Esophagus squamous epithelium (tissue), 5 donors: ENCODE data around the gene TOGARAM2. TPM values are rescaled to one million over a fixed set of nuclear protein-coding genes. Genes with fewer than 3 reads are reported as not detected.

ENCODE experiments used
- DNase-seq: peaks from one replicate; lab custom pipeline; 2025; lab: John Stamatoyannopoulos, UW
- H3K27ac ChIP-seq, 4 donors: fragments of 200-600 bp; sonication (generic); one replicate each; pipeline ENCODE4 v1.5.1; 2016 to 2019; ENCODE audit warnings: mild to moderate bottlenecking in 1 of 4
- H3K27me3 ChIP-seq, 4 donors: fragments of 200-600 bp; sonication (generic); 1 replicate in 3 of 4; 2 replicates in 1 of 4; pipeline versions ENCODE4 v1.5.1 to v1.6.0; 2017 to 2021; ENCODE audit warnings: antibody characterized with exemption in 1 of 4
- H3K36me3 ChIP-seq, 3 donors: fragments of 200-600 bp; sonication (generic); one replicate each; pipeline ENCODE4 v1.5.1; 2016 to 2019
- H3K4me1 ChIP-seq, 3 donors: fragments of 200-600 bp; sonication (generic); one replicate each; pipeline ENCODE4 v1.5.1; 2017 to 2019
- H3K4me3 ChIP-seq, 4 donors: fragments of 200-600 bp; sonication (generic); 1 replicate in 3 of 4; 2 replicates in 1 of 4; pipeline ENCODE4 v1.5.1; 2016 to 2019; ENCODE audit warnings: mild to moderate bottlenecking in 2 of 4, moderate library complexity in 1 of 4
- H3K9me3 ChIP-seq, 3 donors: fragments of 200-600 bp; sonication (generic); one replicate each; pipeline ENCODE4 v1.5.1; 2016 to 2019
- CTCF ChIP-seq, 6 experiments: fragments of 450-650 bp in 4 of 6; fragments of 200-600 bp in 2 of 6; sonication (generic) in 2 of 6; IDR thresholded peaks; one replicate each; pipeline ENCODE4 v1.5.1; 2016 to 2019; ENCODE audit warnings: antibody characterized with exemption in 6 of 6, mild to moderate bottlenecking in 4 of 6, moderate library complexity in 4 of 6
- POLR2A ChIP-seq, 4 donors: fragments of 450-650 bp; IDR thresholded peaks; one replicate each; pipeline ENCODE4 v1.6.1; 2017; ENCODE audit warnings: antibody characterized with exemption in 4 of 4, mild to moderate bottlenecking in 4 of 4, moderate library complexity in 3 of 4
- WGBS, 2 donors: methylation state at CpG; one replicate each; pipeline ENCODE4 v1.1.5; 2018; 5-methylcytosine and 5-hydroxymethylcytosine counted together
- intact Hi-C: fragments of 100-400 bp; cut with DNase I; formaldehyde crosslinking; loops from one replicate; pipeline ENCODE4 v1.15.0; 2022
- total RNA-seq, 4 donors: library from RNA; depleted of rRNA; stranded (reverse); fragments of >200 nt; gene quantifications; one replicate each; pipeline ENCODE4 v1.1.0, GENCODE V29; 2016
- donor health status: DM: yes; HTN: yes; CAD: no.

Gene TOGARAM2
- total RNA-seq, 4 donors from 2014 or later = 0.03 to 0.76 (median 0.48) TPM; not detected in 1

- no peaks in the 10 kb centered on the region for H3K36me3 ChIP-seq
- no peak for DNase-seq
- no peak overlapping the region for H3K4me3 ChIP-seq
- peaks cover 0 to 24% (median 16%) of the 10 kb centered on the region in 3 donors for H3K4me1 ChIP-seq
- H3K9me3 ChIP-seq = no peaks in the 10 kb centered on the region
- intact Hi-C loops = no loop called here
- no peak for TF ChIP-seq POLR2A (IDR thresholded peaks at IDR 0.05)
- no peak for TF ChIP-seq CTCF (IDR thresholded peaks at IDR 0.05)
- WGBS, 2 donors = 78 to 86% methylated on average over 2 to 6 of the region's 6 CpGs
- no peaks in the 10 kb centered on the region for H3K27me3 ChIP-seq
- H3K27ac ChIP-seq = no peak overlapping the region
Observed at GRCh38 chr2:28995765-28996750, 15.0 kb downstream of the TOGARAM2 start.

GRCh38 chr2:28997237-28997846 is 16.2 kb downstream of the TOGARAM2 start:
- WGBS, 2 donors = 51% methylated on average over 12 of the region's 12 CpGs
- no peak overlapping the region for H3K4me3 ChIP-seq
- H3K36me3 ChIP-seq = no peaks in the 10 kb centered on the region
- peak overlapping the region in 1 of 4 donors; percentile 30 for H3K27ac ChIP-seq
- no peak for TF ChIP-seq CTCF (IDR thresholded peaks at IDR 0.05)
- peaks cover 0 to 12% (median 9%) of the 10 kb centered on the region in 3 donors for H3K4me1 ChIP-seq
- DNase-seq = no peak
- H3K27me3 ChIP-seq = no peaks in the 10 kb centered on the region
- no peaks in the 10 kb centered on the region for H3K9me3 ChIP-seq
- intact Hi-C loops = no loop called here

GRCh38 chr2:28997847-28998735 is 17.0 kb downstream of the TOGARAM2 start:
- H3K27ac ChIP-seq = peak overlapping the region in 1 of 4 donors; percentile 30
- peaks cover 0 to 11% (median 8%) of the 10 kb centered on the region in 3 donors for H3K4me1 ChIP-seq
- no peaks in the 10 kb centered on the region for H3K9me3 ChIP-seq
- TF ChIP-seq POLR2A (IDR thresholded peaks at IDR 0.05) = no peak
- 67 to 69% methylated on average over 2 to 10 of the region's 17 CpGs for WGBS, 2 donors
- DNase-seq = no peak
- H3K4me3 ChIP-seq = no peak overlapping the region
- no peaks in the 10 kb centered on the region for H3K27me3 ChIP-seq
- intact Hi-C loops = no loop called here
- H3K36me3 ChIP-seq = no peaks in the 10 kb centered on the region

- Histone ChIP-seq H3K4me3 (no peak overlapping the region), H3K27ac (peak overlapping the region in 2 of 4 donors; percentile 44), H3K4me1 (no peaks in the 10 kb centered on the region), H3K36me3 (no peaks in the 10 kb centered on the region), H3K9me3 (no peaks in the 10 kb centered on the region), H3K27me3 (no peaks in the 10 kb centered on the region)
- TF ChIP-seq CTCF (IDR thresholded peaks at IDR 0.05) = no peak
- no peak for TF ChIP-seq POLR2A (IDR thresholded peaks at IDR 0.05)
- WGBS, 2 donors = 59 to 72% methylated on average over 5 to 6 of the region's 7 CpGs
- intact Hi-C loops = no loop called here
- DNase-seq = no peak
Observed at GRCh38 chr2:29000481-29000880, 19.4 kb downstream of the TOGARAM2 start.

- no peaks in the 10 kb centered on the region for H3K4me1 ChIP-seq
- no peak for DNase-seq
- H3K27me3 ChIP-seq = no peaks in the 10 kb centered on the region
- no peak overlapping the region for H3K4me3 ChIP-seq
- no peak for TF ChIP-seq POLR2A (IDR thresholded peaks at IDR 0.05)
- TF ChIP-seq CTCF (IDR thresholded peaks at IDR 0.05) = no peak
- intact Hi-C loops = no loop called here
- no peaks in the 10 kb centered on the region for H3K36me3 ChIP-seq
- H3K27ac ChIP-seq = peak overlapping the region in 1 of 4 donors; percentile 44
- no peaks in the 10 kb centered on the region for H3K9me3 ChIP-seq
- WGBS, 2 donors = 64 to 75% methylated on average over 2 to 3 of the region's 5 CpGs
Observed at GRCh38 chr2:29000956-29001355, 19.9 kb downstream of the TOGARAM2 start.
